SK-N-SH (cell line): ENCODE results near the gene UBE2S. TPM values are rescaled to one million over a fixed set of nuclear protein-coding genes. Genes with fewer than 3 reads are reported as not detected.

ENCODE experiments used
- CTCF ChIA-PET: fragments of 300-600, 350-600 bp; formaldehyde crosslinking; extraction: SDS; loops from one replicate; lab custom pipeline; 2021; lab: Yijun Ruan, JAX
- POLR2A ChIA-PET: fragments of 350-600 bp; sonication (Branson Sonifier 250); formaldehyde crosslinking; extraction: SDS; loops from one replicate; lab custom pipeline; 2020; ENCODE audit warnings: antibody characterized with exemption, inconsistent platforms; lab: Yijun Ruan, JAX
- DNase-seq: peaks from one replicate; pipeline ENCODE4 v3.0.0; 2012
- H2AFZ ChIP-seq: fragments of 200-600 bp; sonication (generic); 2 replicates; pipeline ENCODE4 v1.8.1; 2016; ENCODE audit warnings: antibody characterized with exemption, mild to moderate bottlenecking, low read depth
- H3F3A ChIP-seq: fragments of 200-600 bp; sonication (generic); replicated peaks from 2 replicates; pipeline ENCODE3; 2016; ENCODE audit warnings: antibody characterized with exemption, mild to moderate bottlenecking; ENCODE audit not compliant: insufficient read depth
- H3K27ac ChIP-seq, 2 experiments: fragments of 200-500 bp in 1 of 2; fragments of 200-600 bp in 1 of 2; sonication (Bioruptor generic) in 1 of 2; sonication (generic), shearing (Covaris generic) in 1 of 2; 2 replicates each; pipeline versions ENCODE4 v1.5.1 to v1.6.1; 2014 to 2016; ENCODE audit warnings: low read depth in 2 of 2, inconsistent platforms in 1 of 2, low read length in 1 of 2, mild to moderate bottlenecking in 1 of 2, mixed read lengths in 1 of 2
- H3K27me3 ChIP-seq: fragments of 200-600 bp; sonication (generic), shearing (Covaris generic); 2 replicates; pipeline ENCODE4 v1.6.1; 2016; ENCODE audit warnings: mixed run types; ENCODE audit not compliant: insufficient read depth
- H3K36me3 ChIP-seq, 2 experiments: fragments of 200-500 bp in 1 of 2; fragments of 200-600 bp in 1 of 2; sonication (Bioruptor generic) in 1 of 2; sonication (generic) in 1 of 2; replicated peaks in 1 of 2; 2 replicates each; pipeline versions ENCODE3 to v1.5.1; 2014 to 2016; ENCODE audit warnings: low read length in 1 of 2, mild to moderate bottlenecking in 1 of 2; ENCODE audit not compliant: insufficient read depth in 2 of 2, control insufficient read depth in 1 of 2
- H3K4me1 ChIP-seq, 2 experiments: fragments of 200-500 bp in 1 of 2; fragments of 200-600 bp in 1 of 2; sonication (Bioruptor generic) in 1 of 2; sonication (generic), shearing (Covaris generic) in 1 of 2; 2 replicates each; pipeline versions ENCODE4 v1.5.1 to v1.6.1; 2014 to 2016; ENCODE audit warnings: low read depth in 1 of 2, low read length in 1 of 2, mixed run types in 1 of 2; ENCODE audit not compliant: insufficient read depth in 2 of 2, control insufficient read depth in 1 of 2
- H3K4me2 ChIP-seq: fragments of 200-600 bp; sonication (generic), shearing (Covaris generic); 2 replicates; pipeline ENCODE4 v1.6.1; 2017; ENCODE audit warnings: mixed run types
- H3K4me3 ChIP-seq, 2 experiments: fragments of 200-500 bp in 1 of 2; fragments of 200-600 bp in 1 of 2; sonication (Bioruptor generic) in 1 of 2; sonication (generic), shearing (Covaris generic) in 1 of 2; 2 replicates each; pipeline versions ENCODE4 v1.5.1 to v1.8.1; 2014 to 2016; ENCODE audit warnings: low read depth in 2 of 2, inconsistent platforms in 1 of 2, low read length in 1 of 2, mild to moderate bottlenecking in 1 of 2, mixed read lengths in 1 of 2, moderate library complexity in 1 of 2
- H3K79me2 ChIP-seq: fragments of 200-600 bp; sonication (generic); 2 replicates; pipeline ENCODE4 v1.8.1; 2017; ENCODE audit warnings: mild to moderate bottlenecking; ENCODE audit not compliant: insufficient read depth
- H3K9ac ChIP-seq: fragments of 200-600 bp; sonication (generic); 2 replicates; pipeline ENCODE4 v1.6.1; 2017; ENCODE audit warnings: mixed run types
- H3K9me2 ChIP-seq: fragments of 200-600 bp; sonication (generic); 2 replicates; pipeline ENCODE4 v1.6.1; 2017; ENCODE audit warnings: mixed run types
- H3K9me3 ChIP-seq: fragments of 200-600 bp; sonication (generic); 2 replicates; pipeline ENCODE4 v1.6.1; 2017; ENCODE audit warnings: mixed run types, mild to moderate bottlenecking, moderate library complexity
- H4K20me1 ChIP-seq: fragments of 200-600 bp; sonication (generic); 2 replicates; pipeline ENCODE4 v1.6.1; 2017; ENCODE audit warnings: mild to moderate bottlenecking, mixed run types; ENCODE audit not compliant: insufficient read depth
- EP300 ChIP-seq, 2 experiments: IDR thresholded peaks; 2 replicates each; pipeline versions ENCODE4 v1.4.0 to v1.6.1; 2012; ENCODE audit warnings: borderline replicate concordance in 1 of 2, low read depth in 1 of 2, low read length in 1 of 2
- EZH2phosphoT487 ChIP-seq: fragments of 200-600 bp; sonication (generic); IDR thresholded peaks from 2 replicates; pipeline ENCODE4 v1.6.1; 2017; ENCODE audit warnings: low read depth, mixed run types, mild to moderate bottlenecking, antibody characterized with exemption, moderate library complexity, borderline replicate concordance
- MXI1 ChIP-seq: IDR thresholded peaks from 2 replicates; pipeline ENCODE4 v1.6.1; 2012; ENCODE audit warnings: mild to moderate bottlenecking, low read depth, low read length, improper control_type of control experiment
- PBX3 ChIP-seq: IDR thresholded peaks from 2 replicates; pipeline ENCODE4; 2012
- REST ChIP-seq: IDR thresholded peaks from 2 replicates; pipeline ENCODE4 v1.6.1; 2012; ENCODE audit warnings: mild to moderate bottlenecking, low read depth, low read length, moderate library complexity
- RFX5 ChIP-seq: IDR thresholded peaks from 2 replicates; pipeline ENCODE4 v1.6.1; 2012; ENCODE audit warnings: mild to moderate bottlenecking, improper control_type of control experiment, low read length
- SIN3A ChIP-seq: IDR thresholded peaks from 2 replicates; pipeline ENCODE4 v1.6.1; 2012; ENCODE audit warnings: low read depth, mild to moderate bottlenecking, low read length, moderate library complexity, borderline replicate concordance
- TAF1 ChIP-seq: IDR thresholded peaks from 2 replicates; pipeline ENCODE4 v1.6.1; 2012; ENCODE audit warnings: low read depth, mild to moderate bottlenecking, low read length, moderate library complexity, borderline replicate concordance
- TEAD4 ChIP-seq: IDR thresholded peaks from 2 replicates; pipeline ENCODE4 v1.4.0; 2012; ENCODE audit warnings: mild to moderate bottlenecking, borderline replicate concordance; ENCODE audit not compliant: insufficient read depth
- YY1 ChIP-seq: IDR thresholded peaks from 2 replicates; pipeline ENCODE4 v1.4.0; 2012; ENCODE audit warnings: low read depth, mild to moderate bottlenecking
- WGBS: methylation state at CpG from one replicate; pipeline ENCODE4 v1.1.6; 2017; ENCODE audit warnings: low lambda C conversion rate; 5-methylcytosine and 5-hydroxymethylcytosine counted together
- polyA plus RNA-seq, 3 experiments: library from polyadenylated mRNA; depleted of rRNA; stranded (reverse); fragments of >200 nt; gene quantifications; 2 replicates each; pipeline ENCODE4 v1.2.3, GENCODE V29; 2012

The UBE2S gene
- polyA plus RNA-seq, 1 of the 3 experiments (the other 2 are of a cell fraction): 133 TPM

- peak; percentile 39; the same call in 1 of the 2 replicates for TF ChIP-seq TAF1
- TF ChIP-seq YY1: peak; percentile 88
- TF ChIP-seq TEAD4: no peak
- TF ChIP-seq REST: no peak
- TF ChIP-seq EZH2phosphoT487: no peak
- TF ChIP-seq EP300 (IDR thresholded peaks at IDR 0.05; ENCODE audit: borderline replicate concordance in 1 of 2, low read depth in 1 of 2, low read length in 1 of 2): peak; percentile 18 to 37; a peak in 1 of 4 replicates
- peak; percentile 86 for TF ChIP-seq MXI1
- TF ChIP-seq, all 33 proteins: peak for 17
These were observed 378 bp upstream of the UBE2S start (continued) for GRCh38 chr19:55407800-55408532.

- H3K9me3 ChIP-seq: no peaks in the 10 kb centered on the region
- peaks cover 12 to 29% of the 10 kb centered on the region in 2 experiments; a peak in 3 of 4 replicates for H3K4me1 ChIP-seq
- peaks cover 55% of the 10 kb centered on the region for H3K79me2 ChIP-seq
- H3K9ac ChIP-seq: peak overlapping the region; percentile 99
- H3K36me3 ChIP-seq: peaks cover 22 to 24% of the 10 kb centered on the region in 2 experiments
- POLR2A ChIA-PET: interaction anchor here (0.7 to 1.9 kb wide), 27 partner anchors 8 to 246 kb away, joined by 3 to 33 read pairs (median 5); partner anchors contain the start of genes FIZ1, IL11, KMT5C and NAT14
- H3K4me2 ChIP-seq: peak overlapping the region; percentile 94
- peak overlapping the region; percentile 97 to 98 for H3K27ac ChIP-seq
- H3K27me3 ChIP-seq: no peaks in the 10 kb centered on the region
- peaks cover 47% of the 10 kb centered on the region for H4K20me1 ChIP-seq
- DNase-seq: peak; percentile 70
- H3K4me3 ChIP-seq: peak overlapping the region; percentile 82 to 85
- no peaks in the 10 kb centered on the region for H3K9me2 ChIP-seq
- WGBS: 1% methylated on average over 13 of the region's 35 CpGs
- no peak overlapping the region for H2AFZ ChIP-seq
- peaks cover 20% of the 10 kb centered on the region for H3F3A ChIP-seq
- TF ChIP-seq RFX5 (no peak), PBX3 (peak; percentile 21; the same call in 1 of the 2 replicates), SIN3A (0 out of 2 replicates have a peak, but pooled peaks have one; percentile 20)
- CTCF ChIA-PET: interaction anchor here (1.0 to 1.4 kb wide), 2 partner anchors 11 to 266 kb away, joined by 4 to 10 read pairs; no protein-coding TSS in a partner anchor
These were observed 600 bp downstream of the UBE2S start for GRCh38 chr19:55406826-55407549.
